Stimulated activated effector memory CD8-positive, alpha-beta T cell treated with anti-CD3 and anti-CD28 coated beads, Interleukin-12 subunit alpha, Interleukin-12 subunit beta, amount 100 ng/mL, for 72 hours (primary cell): ENCODE results near the gene CAPN13.

Experiments used
- ATAC-seq: fragments of 150-1000 bp; cut with Tn5 transposase; 2 replicates; pipeline ENCODE4 v1.10.0; 2021
- DNase-seq, 2 donors: peaks; one replicate each; pipeline ENCODE4 v3.0.0; 2021 to 2022; ENCODE audit warnings: low spot score in 2 of 2
- H3K27ac Mint-ChIP-seq: one replicate; pipeline ENCODE4 v1.8.0; 2022; ENCODE audit warnings: mild to moderate bottlenecking, mixed read lengths
- H3K36me3 Mint-ChIP-seq: one replicate; pipeline ENCODE4 v1.8.0; 2022; ENCODE audit warnings: mild to moderate bottlenecking, mixed read lengths
- H3K4me1 Mint-ChIP-seq: one replicate; pipeline ENCODE4 v1.8.0; 2022; ENCODE audit warnings: mixed read lengths
- H3K4me3 Mint-ChIP-seq: one replicate; pipeline ENCODE4 v1.8.0; 2022; ENCODE audit warnings: mild to moderate bottlenecking, mixed read lengths
- H3K9me3 Mint-ChIP-seq: one replicate; pipeline ENCODE4 v1.8.0; 2022; ENCODE audit warnings: mixed read lengths

Gene CAPN13

DNA sequence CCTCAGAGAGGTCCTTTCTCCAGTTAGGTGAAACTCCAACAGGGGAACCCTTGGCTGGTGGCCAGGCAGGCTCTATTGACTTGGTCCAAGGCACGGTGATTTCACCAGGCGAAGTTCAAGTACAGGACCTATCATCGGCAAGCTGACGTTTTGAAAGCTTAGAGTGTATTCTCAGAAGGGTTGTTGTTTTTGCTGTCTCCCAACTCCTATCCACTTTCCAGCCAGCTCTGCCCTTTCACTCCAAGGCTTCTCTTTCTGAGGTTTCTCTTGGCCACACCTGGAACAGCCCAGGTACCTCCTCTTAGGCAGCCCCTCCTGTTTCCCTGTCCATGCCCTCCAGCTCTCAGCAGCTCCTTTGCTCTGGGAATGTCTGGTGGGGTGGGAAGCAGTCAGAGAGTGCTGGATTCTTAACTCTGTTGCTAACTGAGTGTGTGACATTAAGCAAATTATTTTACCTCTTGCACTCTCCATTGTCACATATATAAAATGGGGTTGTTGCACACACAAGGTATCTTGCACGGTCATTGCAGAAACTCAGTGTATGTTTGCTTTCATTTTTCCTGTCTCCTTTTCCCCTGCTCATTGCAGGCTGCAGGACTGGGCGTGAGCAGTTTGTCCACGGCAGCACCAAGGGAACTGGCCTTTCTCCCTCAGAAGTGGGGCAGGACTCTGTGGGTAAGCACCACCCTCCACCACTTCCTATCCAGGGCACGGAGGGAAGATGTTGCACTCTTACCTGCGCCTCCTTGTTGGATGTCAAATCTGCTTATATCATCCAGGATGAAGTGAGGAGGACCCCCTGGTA lies 30.2 kb downstream of the CAPN13 start:
- Mint-ChIP-seq H3K4me1 (no peaks in the 10 kb centered on the region), H3K27ac (no peak overlapping the region), H3K4me3 (no peak overlapping the region), H3K36me3 (no peaks in the 10 kb centered on the region), H3K9me3 (no peaks in the 10 kb centered on the region)
- DNase-seq (peak in 1 of 2 donors; percentile 38), ATAC-seq (no peak)

DNA sequence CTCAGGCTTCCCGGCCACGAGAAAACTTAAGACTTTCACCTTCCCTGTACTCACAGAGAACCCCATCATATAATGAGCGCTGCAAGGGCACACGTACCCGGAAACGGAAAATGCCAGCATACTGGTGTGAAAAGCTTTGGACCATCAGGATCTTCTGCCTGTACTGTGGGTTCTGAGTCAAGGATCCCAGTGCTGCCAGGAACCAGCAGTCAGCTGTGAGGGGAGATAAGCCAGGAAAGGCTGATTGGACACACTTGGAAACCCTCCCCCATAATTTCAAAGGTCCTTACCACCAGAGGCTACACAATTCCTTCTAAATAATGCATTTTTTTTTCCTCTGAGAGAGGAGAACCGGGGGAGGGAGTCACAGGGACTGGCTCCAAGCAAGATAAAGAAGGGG lies 31.4 kb downstream of the CAPN13 start:
- no peak for ATAC-seq
- Mint-ChIP-seq H3K4me1 (no peaks in the 10 kb centered on the region), H3K4me3 (no peak overlapping the region), H3K9me3 (no peaks in the 10 kb centered on the region), H3K27ac (no peak overlapping the region), H3K36me3 (no peaks in the 10 kb centered on the region)
- DNase-seq = peak in 1 of 2 donors; percentile 23

DNA sequence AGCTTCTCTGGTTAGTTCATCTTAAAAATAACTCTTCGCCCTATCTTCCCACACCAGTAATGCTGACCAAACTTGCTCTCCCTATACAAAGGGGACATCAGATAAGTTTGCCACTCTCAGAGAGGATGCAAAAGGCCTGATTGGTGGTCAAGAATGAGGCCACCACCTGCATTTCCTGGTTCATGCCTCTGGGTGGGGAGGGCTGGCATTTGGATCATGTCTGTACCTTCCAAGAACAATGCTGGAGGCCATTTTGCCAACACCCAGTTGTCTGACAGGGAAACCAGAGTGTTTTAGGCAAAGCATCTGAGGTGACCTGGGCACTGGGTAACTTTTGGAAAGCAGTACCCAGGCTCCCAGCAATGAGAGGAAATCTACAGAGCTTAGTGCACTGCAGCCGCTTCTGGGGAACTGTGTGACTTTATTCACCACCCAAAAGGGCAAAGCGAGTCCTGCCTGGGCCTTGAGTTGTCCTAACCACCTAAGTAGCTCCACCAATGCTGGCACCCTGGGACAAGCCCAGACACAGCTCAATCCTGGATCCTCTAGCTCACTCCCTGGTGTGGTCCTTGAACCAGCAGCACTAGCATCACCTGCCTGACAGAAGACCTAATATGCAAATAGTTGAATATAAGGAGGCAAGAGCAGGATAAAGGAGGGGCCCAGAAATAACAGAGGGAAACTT lies 35.1 kb downstream of the CAPN13 start:
- no peaks in the 10 kb centered on the region for H3K9me3 Mint-ChIP-seq
- H3K4me3 Mint-ChIP-seq = no peak overlapping the region
- ATAC-seq (no peak), DNase-seq (peak in 1 of 2 donors; percentile 28)
- H3K4me1 Mint-ChIP-seq = no peaks in the 10 kb centered on the region
- H3K36me3 Mint-ChIP-seq = no peaks in the 10 kb centered on the region
- H3K27ac Mint-ChIP-seq = no peak overlapping the region

DNA sequence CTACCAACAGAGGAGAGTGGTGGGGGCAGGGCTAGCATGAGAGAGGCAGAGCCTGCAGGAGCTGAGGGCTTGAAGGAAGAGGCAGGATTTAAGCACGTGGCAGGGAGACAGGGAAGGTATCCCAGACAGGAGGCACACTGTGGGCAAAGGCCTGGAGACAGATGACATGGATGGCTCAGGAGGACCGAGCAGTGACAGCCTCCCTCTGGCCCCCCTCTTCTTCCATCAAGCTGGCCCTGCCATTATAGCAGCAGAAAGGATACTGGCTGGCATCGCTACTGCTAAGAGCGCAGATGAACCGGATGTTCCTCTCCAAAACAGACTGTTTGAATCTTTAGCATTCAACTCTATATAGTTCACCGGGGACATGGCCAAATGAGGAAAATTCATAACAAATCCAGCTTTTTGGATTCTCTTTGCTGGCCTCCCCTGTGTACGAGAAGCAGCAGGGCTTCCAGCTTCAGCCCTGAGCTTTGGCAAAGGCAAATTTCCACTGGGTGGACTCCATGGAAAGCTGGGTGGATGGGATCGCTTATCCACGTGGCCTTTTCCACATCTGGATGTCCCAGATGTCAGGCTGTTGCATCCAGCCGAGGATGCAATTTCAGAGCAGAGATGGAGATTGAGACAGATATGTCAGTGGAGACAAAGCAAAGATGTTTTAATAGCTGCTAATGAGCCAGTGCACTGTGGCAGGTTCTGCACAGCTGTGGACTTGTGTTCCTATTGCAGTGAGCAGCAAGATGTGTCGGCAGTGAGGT lies 36.2 kb downstream of the CAPN13 start:
- Mint-ChIP-seq H3K4me1 (peaks cover 6% of the 10 kb centered on the region), H3K4me3 (no peak overlapping the region), H3K36me3 (no peaks in the 10 kb centered on the region), H3K27ac (no peak overlapping the region), H3K9me3 (no peaks in the 10 kb centered on the region)
- no peak for ATAC-seq
- DNase-seq = no peak

DNA sequence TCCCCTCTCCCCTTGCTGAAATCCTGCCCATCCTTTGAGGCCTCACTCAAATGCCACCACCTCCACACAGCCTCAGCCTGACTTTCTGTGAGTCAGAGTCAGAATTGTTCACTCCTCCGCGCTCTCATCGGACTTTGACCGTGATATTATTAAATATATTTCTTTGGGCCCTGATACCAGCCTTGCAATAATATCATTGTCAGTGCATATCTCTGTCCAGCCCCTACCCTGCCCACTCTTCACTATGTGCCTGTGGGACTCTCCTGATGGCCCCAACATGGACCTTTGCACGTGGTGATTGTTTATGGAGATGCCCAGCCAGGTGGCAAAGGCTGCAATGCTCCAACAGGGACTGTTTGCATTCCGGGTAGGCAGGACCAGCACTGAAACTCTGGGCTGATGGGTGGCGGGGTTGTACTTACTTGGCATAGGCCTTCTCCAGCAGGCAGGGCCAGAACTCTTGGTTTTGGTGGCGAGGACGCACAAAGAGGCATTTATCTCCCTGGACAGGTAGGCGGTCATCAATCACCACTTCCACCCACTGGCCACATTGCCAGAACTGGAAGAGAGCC lies 37.3 kb downstream of the CAPN13 start:
- H3K27ac Mint-ChIP-seq = no peak overlapping the region
- H3K36me3 Mint-ChIP-seq = no peaks in the 10 kb centered on the region
- H3K4me1 Mint-ChIP-seq = peaks cover 8% of the 10 kb centered on the region
- DNase-seq (no peak), ATAC-seq (no peak)
- H3K9me3 Mint-ChIP-seq = no peaks in the 10 kb centered on the region
- H3K4me3 Mint-ChIP-seq = no peak overlapping the region

DNA sequence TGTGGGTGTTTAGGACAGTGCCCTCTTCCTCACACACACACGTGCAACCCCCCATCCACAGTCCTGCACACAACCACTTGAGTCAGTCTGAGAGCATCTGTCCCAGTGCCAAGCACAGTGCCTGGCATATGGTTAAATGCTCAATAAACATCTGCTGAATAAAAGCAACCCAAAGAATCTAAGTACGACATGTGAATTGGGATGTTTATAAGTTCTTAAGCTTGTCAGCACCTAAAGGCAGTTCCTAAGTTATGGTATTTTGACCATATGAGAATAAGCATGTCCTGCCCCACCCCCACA lies 37.8 kb downstream of the CAPN13 start:
- DNase-seq (no peak), ATAC-seq (no peak)
- no peaks in the 10 kb centered on the region for H3K9me3 Mint-ChIP-seq
- H3K27ac Mint-ChIP-seq = no peak overlapping the region
- no peaks in the 10 kb centered on the region for H3K36me3 Mint-ChIP-seq
- peaks cover 8% of the 10 kb centered on the region for H3K4me1 Mint-ChIP-seq
- no peak overlapping the region for H3K4me3 Mint-ChIP-seq

DNA sequence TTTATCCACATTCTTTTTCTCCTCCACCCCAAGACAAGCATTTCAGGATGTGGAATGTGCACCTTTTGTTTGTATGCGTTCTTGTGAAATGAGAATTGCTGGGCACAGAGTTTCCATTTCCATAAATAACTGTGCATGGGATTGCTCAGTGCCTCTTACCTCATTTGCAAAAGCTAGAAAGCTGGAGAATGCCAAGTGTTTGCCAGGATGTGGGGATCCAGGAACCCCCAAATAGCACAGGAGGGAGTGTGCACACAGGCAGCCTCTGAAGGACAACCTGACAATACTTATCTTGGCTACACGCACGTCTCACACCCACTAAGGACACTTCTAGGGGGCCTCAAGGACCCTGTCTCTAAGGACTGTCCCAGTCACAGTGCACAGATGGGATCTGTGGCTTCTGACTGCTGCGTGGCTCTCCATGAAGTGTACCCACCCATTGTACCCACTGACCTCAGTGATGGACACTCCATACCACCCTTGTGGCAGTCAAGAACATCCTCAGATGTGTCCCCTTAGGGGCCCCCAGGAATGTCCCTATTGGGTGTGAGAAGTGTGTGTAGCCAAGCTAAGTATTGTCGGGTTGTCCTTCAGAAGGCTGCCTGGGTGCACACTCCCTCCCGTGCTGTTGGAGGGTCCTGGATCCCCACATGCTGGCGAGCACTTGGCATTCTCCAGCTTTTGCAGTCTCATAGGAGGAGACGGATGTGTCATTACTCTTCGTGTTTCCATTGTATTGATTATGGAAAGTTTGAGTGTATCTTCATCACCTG lies 38.4 kb downstream of the CAPN13 start:
- peaks cover 8% of the 10 kb centered on the region for H3K4me1 Mint-ChIP-seq
- H3K9me3 Mint-ChIP-seq = no peaks in the 10 kb centered on the region
- no peaks in the 10 kb centered on the region for H3K36me3 Mint-ChIP-seq
- DNase-seq (no peak), ATAC-seq (no peak)
- H3K27ac Mint-ChIP-seq = no peak overlapping the region
- no peak overlapping the region for H3K4me3 Mint-ChIP-seq

DNA sequence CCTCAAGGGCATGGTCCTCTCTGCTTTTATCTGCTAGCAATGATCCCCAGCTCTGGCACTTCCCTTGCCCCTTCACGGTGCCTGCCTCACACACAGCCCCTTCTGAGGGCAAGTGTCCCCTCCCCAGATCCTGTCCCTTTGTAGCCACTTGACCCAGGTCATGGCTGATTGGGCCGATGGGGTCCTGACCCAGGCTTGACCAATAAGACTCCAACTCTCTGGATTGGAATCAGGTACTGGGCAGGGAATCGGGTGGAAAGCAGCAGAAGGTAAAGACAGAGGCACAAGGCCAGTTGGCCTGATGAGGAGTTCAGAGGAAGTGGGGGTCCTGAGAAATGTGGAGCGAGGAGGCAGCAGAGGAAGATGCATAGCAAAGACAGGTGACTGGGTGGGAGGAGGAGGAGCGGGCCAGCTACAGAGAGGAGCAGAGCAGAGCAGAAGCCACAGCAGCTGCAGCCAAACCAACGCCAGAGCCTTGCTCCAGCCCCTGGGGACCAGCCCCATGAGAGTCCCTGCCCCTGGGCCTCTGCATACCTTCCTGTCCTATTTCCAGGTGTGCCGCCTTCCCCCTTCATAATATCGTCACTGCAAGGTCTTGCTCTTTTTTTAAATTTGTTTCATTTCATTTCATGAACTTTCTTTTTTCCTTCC lies 39.1 kb downstream of the CAPN13 start:
- ATAC-seq (no peak), DNase-seq (no peak)
- H3K4me1 Mint-ChIP-seq = peaks cover 8% of the 10 kb centered on the region
- H3K27ac Mint-ChIP-seq = no peak overlapping the region
- H3K4me3 Mint-ChIP-seq = no peak overlapping the region
- H3K9me3 Mint-ChIP-seq = no peaks in the 10 kb centered on the region
- no peaks in the 10 kb centered on the region for H3K36me3 Mint-ChIP-seq

DNA sequence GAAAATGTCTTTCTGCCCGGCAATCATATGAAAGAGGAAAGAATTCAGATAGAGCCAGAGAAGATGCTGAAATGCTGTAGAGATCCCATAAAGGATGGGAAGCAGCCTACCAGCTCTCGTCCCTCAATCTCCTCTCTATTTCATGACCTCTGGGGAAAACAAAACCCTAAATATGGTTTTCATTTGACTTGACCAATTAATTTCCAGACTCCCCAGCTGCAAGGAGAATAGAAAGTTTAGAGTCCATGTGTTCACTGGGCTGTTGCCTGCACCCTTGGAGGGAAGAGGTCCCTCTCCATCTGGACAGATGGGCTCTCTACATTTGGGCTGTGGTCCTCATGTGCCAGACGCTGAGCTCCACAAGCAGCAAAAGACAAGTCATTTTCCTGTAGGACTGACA lies 40.6 kb downstream of the CAPN13 start:
- Mint-ChIP-seq H3K4me3 (no peak overlapping the region), H3K4me1 (peaks cover 8% of the 10 kb centered on the region), H3K36me3 (no peaks in the 10 kb centered on the region), H3K9me3 (no peaks in the 10 kb centered on the region), H3K27ac (peak overlapping the region; percentile 44)
- no peak for DNase-seq
- no peak for ATAC-seq

DNA sequence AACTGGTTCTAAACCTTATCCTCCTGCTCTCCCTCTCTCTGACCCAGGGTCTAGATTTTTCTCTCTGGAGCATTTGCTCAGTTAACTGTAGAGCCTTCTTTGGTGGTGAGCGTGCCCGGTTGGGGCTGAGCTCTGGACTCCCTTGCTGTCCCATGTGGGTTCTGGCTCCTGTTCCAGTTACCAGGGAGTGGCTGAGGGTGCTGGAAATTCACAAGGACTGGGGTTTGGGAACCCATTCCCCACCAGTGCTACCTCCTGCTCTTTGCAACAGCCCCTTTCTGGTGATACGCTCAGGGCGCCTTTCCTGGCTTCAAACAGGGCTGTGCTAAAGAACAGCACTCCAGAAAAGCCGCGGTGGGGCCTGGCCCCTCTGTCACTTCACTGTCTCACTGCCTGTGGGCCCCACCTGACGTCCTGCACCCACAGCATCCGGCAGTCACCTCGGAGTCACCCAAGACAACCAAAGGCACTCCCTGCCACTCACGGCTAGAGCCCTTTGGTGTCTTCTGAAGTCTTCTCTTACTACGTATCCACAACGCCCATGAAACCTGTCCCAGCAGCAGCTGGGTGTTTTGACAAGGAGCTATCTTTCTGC lies 41.3 kb downstream of the CAPN13 start:
- peak; percentile 48 for ATAC-seq
- Mint-ChIP-seq H3K4me1 (peaks cover 8% of the 10 kb centered on the region), H3K9me3 (no peaks in the 10 kb centered on the region), H3K27ac (peak overlapping the region; percentile 44), H3K4me3 (no peak overlapping the region), H3K36me3 (no peaks in the 10 kb centered on the region)
- no peak for DNase-seq

DNA sequence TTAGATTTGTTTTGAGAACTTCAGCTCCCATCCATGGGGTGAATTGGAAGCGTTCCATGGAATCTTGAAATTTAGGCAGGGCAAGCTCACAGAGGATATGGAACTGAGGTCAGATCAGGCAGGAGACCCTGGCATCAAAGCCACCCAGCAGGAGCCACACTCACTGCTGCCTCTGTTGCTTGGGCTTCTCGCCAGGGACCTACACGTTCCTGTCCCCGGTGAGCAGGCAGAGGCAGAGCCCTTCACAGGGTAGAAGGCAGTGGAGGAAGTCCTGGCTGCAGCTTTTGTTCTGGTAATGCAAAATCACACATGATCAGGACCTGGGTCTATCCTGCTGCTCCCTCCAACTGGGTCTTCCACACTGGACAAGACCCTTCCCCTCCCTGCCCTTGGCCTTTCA lies 42.1 kb downstream of the CAPN13 start:
- peaks cover 8% of the 10 kb centered on the region for H3K4me1 Mint-ChIP-seq
- no peaks in the 10 kb centered on the region for H3K9me3 Mint-ChIP-seq
- H3K4me3 Mint-ChIP-seq = no peak overlapping the region
- DNase-seq = no peak
- ATAC-seq = no peak
- H3K27ac Mint-ChIP-seq = no peak overlapping the region
- H3K36me3 Mint-ChIP-seq = no peaks in the 10 kb centered on the region

DNA sequence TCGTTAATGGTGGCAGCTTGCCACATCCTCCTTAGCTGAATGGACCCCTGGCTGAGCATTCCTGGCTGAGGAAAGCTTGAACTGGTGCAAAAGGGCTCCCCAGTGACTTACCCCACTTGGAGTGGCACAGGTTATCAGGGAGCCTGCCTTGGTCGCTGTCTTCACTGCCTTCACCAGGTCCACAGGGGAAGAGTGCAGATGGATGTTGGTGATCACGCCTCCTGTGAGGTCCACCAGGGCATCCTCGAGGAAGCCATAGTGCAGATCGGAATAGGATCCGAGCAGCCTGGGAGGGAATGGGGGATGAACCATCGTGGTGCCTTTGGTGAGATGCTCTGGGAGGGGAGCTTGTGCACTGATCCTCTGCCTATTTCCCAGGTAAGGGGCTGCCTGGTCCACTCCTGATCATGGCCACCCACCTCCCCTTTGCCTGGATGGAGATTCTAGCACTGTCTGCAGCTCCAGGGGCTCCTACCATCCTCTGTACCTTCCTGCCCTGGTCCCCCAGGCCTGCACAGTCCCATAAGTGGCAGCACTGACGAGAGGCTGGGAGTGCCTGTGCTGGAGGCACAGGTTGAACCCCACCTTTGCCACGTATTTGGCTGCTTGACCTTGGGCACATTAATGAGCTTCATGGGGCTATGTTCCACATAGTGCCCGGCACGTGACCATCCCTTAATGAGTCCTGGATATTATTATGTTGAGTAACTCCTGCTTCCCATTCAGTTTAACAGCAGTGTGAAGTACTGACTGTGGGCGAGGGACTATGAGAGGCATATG lies 43.0 kb downstream of the CAPN13 start:
- no peaks in the 10 kb centered on the region for H3K9me3 Mint-ChIP-seq
- ATAC-seq (no peak), DNase-seq (no peak)
- H3K4me3 Mint-ChIP-seq = no peak overlapping the region
- no peak overlapping the region for H3K27ac Mint-ChIP-seq
- no peaks in the 10 kb centered on the region for H3K36me3 Mint-ChIP-seq
- peaks cover 8% of the 10 kb centered on the region for H3K4me1 Mint-ChIP-seq

DNA sequence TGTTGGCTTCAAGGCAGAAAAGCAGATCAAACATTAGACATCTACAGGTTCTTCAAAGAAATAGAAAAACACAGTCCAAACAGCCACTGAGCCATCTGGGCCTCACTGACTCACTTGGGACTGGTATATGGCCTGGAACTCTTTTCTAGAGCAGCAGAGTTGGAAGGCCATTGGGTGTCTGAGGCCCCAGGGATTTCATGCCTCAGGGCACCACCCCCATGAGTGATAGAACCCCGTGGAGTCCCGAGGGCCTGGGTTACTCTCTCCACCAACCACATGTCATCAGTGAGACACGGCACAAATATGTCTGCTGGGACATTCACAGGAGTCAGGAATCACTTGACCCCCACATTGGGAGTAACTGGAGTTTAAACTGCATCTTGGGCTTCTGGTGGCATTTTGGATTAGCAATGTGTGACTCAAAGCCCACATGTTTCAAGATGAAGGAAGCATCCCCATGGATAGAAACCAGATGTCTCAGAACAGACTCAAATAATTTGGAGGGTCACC lies 44.0 kb downstream of the CAPN13 start:
- Mint-ChIP-seq H3K4me3 (no peak overlapping the region), H3K9me3 (no peaks in the 10 kb centered on the region), H3K4me1 (peaks cover 8% of the 10 kb centered on the region), H3K36me3 (no peaks in the 10 kb centered on the region), H3K27ac (no peak overlapping the region)
- ATAC-seq (no peak), DNase-seq (no peak)
